Right ventricle myocardium inferior (tissue), 1 donor: ENCODE results near the gene SPTBN1. TPM values are rescaled to one million over a fixed set of nuclear protein-coding genes. Genes with fewer than 3 reads are reported as not detected.

ENCODE experiments used
- ATAC-seq: fragments of 200-7000 bp; cut with Tn5 transposase; one replicate; pipeline ENCODE4 v1.9.1; 2020; ENCODE audit warnings: mild to moderate bottlenecking, moderate library complexity
- DNase-seq: peaks from one replicate; pipeline ENCODE4 v3.0.0; 2021; ENCODE audit errors: missing footprints
- intact Hi-C: fragments of 100-400 bp; cut with DNase I; formaldehyde crosslinking; loops from one replicate; pipeline ENCODE4 v1.11.0; 2022
- total RNA-seq: library from RNA; stranded (reverse); fragmentation: NEBNext Ultra II Directional; extraction: Animal tissue kit (Norgen Biotek cat#: 25700); gene quantifications from one replicate; pipeline ENCODE4 v1.2.1, GENCODE V29; 2021
- donor health status: DM: no; HTN: yes; CAD: no; lungs with severe emphysema.

SPTBN1 gene
- total RNA-seq, 1 donor from 2014 or later = 439 TPM

DNA sequence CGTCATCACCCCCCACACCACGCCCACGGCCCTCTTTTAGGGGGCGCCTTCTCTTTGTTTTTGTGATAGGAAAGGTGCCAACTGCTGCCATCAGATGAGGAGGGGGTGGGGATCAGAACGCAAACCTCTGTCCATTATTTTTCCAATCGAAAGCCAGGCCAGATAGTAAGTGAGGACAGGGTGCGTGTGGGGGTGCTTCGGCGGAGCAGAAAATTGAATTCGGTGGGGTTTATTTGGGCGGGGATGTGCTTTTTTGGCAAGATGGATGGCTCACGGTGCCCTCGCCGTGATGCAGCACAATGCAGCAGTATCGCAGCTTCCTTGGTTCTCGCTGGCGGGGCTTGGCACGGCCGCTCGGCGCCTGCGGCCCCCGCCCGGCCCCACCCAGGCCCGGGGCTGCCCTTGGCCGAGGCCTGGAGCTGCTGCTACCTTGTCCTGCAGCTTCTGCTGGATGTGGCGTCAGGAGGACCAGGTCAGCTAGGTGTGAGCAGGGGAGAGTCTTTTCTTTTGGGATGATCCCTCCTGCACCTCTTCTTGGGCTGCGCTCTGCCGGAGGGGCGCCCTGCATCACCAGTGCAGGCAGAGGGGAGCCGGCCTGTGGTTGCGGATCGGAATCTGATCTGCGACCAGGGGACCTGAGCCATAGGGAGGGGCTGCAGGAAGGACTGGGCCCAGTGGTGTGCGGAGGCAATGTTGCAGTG, 1.3 kb downstream of the SPTBN1 start:
- intact Hi-C loops = loop anchor here (5.0 kb wide), 5 partner anchors 40 to 180 kb away; a partner anchor contains a TSS
- DNase-seq = peak; percentile 76
- ATAC-seq = no peak

DNA sequence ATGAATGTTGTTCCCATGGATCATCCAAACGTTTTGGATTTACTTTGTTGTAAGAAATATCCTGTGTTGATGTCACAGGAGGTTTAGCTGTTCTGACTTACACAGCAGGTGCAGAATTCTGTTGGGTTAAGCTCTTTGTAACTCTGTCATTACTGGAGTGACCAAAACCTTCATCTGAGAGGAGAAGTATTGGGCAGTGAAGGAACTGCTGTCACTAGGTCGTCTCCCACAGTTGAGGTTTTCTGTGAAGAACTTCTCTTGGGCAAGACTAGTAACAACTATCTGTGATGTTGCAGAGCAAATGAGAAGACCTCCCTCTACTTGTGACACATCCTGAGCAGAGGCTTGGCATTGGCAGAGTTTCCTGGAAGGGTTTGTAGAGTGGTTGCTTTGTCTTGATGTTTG, 2.9 kb downstream of the SPTBN1 start:
- no peak for DNase-seq
- no peak for ATAC-seq
- intact Hi-C loops = loop anchor here (5.0 kb wide), 5 partner anchors 42 to 178 kb away; a partner anchor contains a TSS

DNA sequence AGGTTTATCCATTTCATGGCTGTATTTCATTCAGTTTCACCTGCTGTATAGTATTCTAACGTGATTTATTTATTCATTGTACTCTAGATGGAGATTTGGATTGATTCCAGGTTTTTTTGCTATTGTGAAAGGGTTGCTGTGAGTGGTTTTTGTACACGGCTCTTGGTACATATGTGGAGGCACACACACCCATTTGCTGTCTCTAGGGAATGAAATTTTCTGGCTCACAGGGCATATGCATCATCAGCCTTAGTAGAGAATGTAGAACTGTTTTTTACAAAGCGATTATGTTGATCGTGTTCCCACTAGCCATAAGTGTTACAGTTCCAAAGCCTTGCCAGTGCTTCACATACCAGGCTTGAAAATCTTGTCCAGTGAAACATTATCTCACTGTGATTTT, 5.1 kb downstream of the SPTBN1 start:
- ATAC-seq (peak; percentile 44), DNase-seq (no peak)
- intact Hi-C loops = loop anchor here (2.0 to 5.0 kb wide), 2 partner anchors 36 to 252 kb away; no protein-coding TSS in a partner anchor

DNA sequence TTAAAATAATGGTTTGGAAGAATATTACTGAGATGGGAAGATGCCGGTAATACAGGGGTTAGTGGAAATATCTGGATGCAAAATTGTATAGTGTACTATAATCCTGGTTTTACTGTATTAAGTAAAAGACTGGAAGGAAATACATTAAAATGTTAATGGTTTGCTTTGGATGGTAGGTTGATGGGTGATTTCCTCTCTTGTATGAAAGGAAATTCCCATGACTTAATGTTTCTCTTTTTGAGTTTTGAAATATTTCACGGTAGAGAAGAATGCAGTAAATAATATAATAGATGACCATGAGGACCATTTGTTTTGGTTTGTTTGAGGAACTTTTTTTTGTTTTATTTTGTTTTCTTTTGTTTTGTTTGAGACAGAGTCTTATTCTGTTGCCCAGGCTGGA, 8.2 kb downstream of the SPTBN1 start:
- DNase-seq (no peak), ATAC-seq (no peak)
- intact Hi-C loops = loop anchor here (5.0 kb wide), 1 partner anchor 33 kb away; no protein-coding TSS in a partner anchor

DNA sequence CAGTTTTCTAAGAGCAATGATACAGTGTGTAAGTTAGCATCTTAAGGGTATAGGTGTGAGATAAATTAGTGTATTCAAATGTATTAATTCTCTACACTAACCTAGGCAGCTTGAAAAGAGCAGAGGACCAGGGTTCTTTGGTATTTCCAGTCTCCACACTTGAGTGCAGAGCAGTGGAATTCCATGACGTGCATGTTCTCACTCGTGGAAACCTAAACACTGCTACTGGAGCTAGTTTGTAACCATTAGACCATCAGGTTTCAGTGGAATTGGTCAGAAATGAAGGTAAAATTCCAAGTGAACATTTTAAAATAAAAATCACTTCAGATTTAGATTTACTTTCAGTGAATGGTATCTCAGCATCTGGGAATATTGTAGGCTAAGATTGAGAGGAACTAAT, 9.0 kb downstream of the SPTBN1 start:
- DNase-seq (no peak), ATAC-seq (no peak)
- intact Hi-C loops = no loop called here

DNA sequence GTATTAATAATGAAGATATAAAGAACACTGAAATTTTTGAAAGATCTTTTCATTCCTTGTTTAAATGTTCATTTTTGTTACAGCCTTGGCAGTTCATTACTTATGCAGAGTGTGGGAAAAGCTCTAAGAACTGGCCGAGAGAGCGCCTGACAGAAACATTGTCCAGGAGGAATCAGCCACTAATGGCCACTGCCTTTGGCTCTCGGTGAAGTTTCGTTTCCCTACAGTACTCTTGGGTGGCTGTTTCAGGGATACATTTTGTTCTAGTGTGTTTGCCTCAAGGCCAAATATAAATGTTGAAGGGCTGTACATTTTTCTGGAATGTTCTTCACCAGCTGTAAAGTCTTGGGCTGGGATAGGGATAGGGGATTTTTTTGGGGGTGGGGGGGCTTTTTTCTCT, 10.7 kb downstream of the SPTBN1 start:
- DNase-seq = no peak
- ATAC-seq = peak; percentile 56
- intact Hi-C loops = no loop called here

DNA sequence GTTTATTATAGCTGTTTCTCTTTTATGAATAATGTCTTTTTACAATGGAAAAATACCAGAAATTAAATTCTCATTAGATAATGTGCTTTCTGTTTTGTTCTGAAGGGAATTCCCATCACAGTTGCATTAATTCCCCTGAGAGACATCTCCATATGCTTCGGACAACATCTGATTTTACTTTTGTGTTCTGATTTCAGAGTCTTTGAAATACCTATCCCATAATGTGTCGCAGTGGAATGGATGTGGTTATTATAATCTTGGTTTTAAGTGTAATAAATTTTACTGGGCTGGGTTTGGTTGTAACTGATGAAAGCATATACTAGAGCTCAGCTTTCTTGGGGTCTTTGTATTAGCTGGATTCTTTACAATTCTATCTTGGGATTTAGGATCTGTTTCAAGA, 12.5 kb downstream of the SPTBN1 start:
- intact Hi-C loops = no loop called here
- ATAC-seq = no peak

DNA sequence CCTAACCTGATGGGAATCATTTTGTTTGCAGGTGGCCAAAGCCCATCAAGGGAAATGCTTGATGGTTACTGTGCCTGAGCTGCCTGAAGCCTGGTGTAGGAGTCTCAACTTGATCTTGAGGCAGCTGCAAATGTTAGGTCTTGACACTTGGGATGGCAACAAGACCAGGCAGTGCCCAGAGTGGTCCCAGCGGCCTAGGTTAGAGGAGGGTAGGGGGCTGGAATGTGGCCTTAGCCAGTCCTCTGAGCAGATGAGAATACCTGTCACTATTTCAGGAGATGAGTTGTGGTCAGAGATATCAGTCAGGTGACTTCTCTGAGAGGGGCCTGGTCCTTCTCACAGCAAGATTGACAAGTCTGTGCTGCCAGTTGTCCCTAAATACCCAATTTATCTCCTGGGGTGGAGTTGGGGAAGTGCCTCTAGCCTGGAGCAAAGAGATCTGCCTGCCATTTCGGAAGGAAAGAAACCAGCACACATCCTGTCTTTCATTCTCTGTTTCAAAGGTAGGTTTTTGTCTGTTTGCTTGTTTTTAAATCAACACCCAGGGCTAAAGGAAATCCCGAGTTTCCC, 13.4 kb downstream of the SPTBN1 start:
- intact Hi-C loops = no loop called here
- peak; percentile 81 for ATAC-seq
- DNase-seq = no peak

More for the DNA sequence above, 12.5 kb downstream of the SPTBN1 start:
- no peak for DNase-seq

DNA sequence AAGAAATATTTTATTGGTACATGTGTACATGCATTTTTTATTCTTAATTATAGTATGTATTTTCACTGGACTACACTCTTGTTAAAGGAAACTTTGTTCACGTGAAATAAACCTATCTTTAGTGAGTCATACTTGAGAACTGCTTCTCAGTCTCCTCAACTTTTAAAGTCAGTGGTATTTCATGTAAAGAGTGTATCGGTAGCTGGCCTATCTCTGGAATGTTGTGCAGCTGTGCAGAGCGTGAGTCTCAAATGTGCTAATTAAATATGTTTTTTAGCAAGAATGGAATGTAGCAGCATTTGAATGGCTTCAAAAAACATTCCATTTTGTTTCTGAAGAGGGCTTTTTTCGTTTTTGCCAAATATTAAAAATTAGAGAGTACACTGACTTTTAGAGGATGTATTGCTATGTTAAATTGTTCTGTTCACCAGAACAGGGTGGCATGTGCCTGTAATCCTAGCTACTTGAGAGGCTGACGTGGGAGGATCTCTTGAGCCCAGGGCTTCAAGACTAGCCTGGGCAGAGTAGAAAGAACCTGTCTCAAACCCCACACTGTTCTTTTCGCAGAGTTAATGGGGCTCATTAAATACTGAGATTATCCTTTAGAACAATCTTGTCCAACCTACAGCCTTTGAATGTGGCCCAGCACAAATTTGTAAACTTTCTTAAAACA, 14.3 kb downstream of the SPTBN1 start:
- DNase-seq = no peak
- intact Hi-C loops = no loop called here
- ATAC-seq = peak; percentile 38

DNA sequence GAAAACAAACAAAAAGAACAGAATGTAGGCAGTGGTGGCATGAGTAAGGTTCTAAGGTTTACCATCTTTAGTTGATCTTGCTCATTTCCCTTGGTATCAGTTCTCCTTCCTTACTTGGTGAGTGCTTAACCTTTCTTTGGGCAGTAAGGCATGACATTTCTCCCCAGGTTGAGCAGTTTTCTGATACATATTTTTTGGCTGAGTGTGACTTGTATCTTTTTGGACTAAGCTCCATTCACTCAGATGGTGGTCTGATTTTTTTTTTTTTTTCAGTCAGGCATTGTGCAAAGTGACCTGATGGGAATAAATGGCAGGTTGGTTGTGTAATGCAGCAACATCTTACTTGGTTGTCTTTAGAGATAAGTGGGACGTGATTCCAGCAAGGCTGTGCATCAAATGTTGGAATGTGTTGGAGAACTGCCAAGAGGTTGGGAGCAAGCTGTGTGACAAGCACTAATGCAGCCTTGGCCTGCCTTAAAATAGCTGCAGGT, 15.1 kb downstream of the SPTBN1 start:
- ATAC-seq = peak; percentile 62
- intact Hi-C loops = no loop called here
- no peak for DNase-seq

DNA sequence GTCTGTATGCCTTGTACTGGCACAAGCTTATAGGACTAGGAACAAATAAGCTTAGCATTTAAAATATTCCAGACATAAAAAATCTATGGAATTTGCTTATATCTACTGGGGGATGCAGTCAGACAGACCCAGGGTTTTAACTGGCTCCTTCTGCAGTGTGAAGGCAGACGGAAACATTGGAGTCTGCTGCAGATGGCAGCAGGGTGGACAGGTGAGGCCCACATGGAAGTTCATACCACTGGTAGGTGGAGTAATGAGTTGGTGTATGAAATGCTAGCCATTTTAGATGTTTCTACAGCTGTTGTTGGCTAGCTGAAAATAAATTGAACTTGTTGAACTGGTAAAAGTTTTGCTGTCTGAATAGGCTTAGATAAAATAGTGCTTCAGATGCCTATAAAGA, 17.7 kb downstream of the SPTBN1 start:
- intact Hi-C loops = no loop called here
- ATAC-seq (no peak), DNase-seq (no peak)

DNA sequence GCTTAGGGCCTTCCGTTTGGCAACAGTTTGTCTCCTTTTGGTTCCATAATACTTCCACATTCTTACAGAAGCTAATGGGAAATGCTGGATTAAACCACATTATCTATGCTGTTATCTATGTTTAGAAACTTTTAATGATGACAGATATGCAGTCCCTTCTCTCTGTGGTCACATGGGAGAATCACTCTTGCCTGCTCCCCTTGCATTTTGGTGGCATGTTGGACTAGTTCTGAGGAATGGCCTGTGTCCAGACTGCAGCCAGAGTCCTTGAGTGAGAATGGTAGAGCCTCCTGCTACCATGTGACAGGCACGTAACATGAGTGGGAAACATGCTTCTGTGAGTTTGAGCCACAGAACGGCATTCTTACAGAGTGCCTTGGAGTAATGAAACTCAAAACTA, 19.2 kb downstream of the SPTBN1 start:
- intact Hi-C loops = loop anchor here (5.0 kb wide), 1 partner anchor 142 kb away; no protein-coding TSS in a partner anchor
- ATAC-seq (no peak), DNase-seq (no peak)

DNA sequence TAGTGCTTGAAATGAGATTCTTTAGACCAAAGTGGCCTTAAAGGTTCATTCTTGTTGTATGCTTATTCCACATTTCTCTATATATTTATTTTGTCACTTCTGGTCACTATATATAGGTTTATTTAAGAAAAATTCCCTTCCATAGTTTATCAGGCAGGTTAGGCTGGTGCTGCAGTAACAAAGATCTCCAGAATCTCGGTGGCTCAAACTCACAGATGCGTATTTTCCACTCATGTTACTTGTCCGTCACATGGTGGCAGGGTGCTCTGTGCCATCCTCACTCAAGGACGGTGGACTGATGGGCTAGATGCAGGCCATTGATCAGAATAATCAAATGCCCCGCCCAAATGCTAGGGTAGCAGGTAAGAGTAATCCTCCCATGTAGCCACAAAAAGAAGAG, 19.8 kb downstream of the SPTBN1 start:
- no peak for ATAC-seq

DNA sequence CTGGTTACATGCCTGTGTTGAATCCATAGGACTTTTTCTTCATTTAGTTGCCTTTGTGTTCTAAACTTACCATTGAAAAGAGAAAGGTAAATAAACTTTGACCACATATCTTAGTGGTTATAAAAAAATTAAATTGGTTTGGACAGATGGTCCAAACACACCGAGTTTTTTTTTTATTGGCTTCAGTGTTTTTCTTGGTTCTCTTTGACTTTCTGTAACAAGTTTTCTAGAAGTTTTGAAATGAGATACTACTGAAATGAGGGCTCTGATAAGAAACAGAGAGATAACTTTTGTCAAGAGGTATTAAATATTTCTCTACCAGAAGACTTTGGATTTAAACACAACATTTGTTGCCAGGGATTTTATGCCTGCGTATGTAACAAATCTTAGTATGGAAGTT, 20.7 kb downstream of the SPTBN1 start:
- intact Hi-C loops = loop anchor here (5.0 kb wide), 1 partner anchor 140 kb away; no protein-coding TSS in a partner anchor
- ATAC-seq (no peak), DNase-seq (no peak)

More for the DNA sequence above, 19.8 kb downstream of the SPTBN1 start:
- intact Hi-C loops = loop anchor here (5.0 kb wide), 1 partner anchor 141 kb away; no protein-coding TSS in a partner anchor
- DNase-seq = no peak

DNA sequence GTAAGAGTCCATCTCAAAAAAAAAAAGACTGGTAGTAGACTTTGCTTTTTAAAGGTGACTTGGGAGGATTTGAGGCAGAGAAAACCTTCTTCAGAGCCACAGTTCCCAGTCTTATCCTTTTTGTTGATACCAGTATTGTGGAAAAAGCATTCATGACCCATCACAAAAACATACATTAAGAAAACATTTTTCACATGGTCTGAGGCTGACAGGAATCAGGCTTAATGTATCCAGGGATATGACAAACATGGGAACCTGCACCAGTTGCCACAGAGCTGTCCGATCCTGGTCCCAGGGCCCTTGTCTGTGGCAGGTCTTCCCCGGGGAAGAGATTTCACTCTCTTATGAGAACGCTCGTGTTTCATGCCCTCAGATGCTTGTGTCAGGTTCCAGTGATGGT, 21.8 kb downstream of the SPTBN1 start:
- DNase-seq = no peak
- intact Hi-C loops = loop anchor here (5.0 kb wide), 1 partner anchor 139 kb away; no protein-coding TSS in a partner anchor
- no peak for ATAC-seq

DNA sequence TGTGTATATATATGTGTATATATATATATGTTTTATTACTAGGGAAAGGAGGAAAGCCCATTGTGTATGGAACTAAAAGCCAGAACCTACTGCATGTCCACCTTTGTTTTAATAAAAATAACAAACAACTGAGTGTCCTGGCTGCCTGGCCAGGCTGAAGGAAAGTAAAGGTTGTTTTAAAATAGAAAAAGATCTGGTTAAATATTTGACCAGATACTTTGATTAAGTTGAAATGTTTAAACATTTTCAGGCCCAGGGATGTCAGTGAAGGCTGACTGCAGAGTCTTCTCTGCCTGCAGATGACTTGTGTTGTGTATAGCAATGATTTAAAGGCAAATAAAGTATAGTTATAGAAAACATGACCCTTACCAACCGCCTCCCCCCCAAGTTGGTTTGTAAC, 22.8 kb downstream of the SPTBN1 start:
- ATAC-seq (no peak), DNase-seq (no peak)
- intact Hi-C loops = loop anchor here (5.0 kb wide), 1 partner anchor 138 kb away; no protein-coding TSS in a partner anchor

DNA sequence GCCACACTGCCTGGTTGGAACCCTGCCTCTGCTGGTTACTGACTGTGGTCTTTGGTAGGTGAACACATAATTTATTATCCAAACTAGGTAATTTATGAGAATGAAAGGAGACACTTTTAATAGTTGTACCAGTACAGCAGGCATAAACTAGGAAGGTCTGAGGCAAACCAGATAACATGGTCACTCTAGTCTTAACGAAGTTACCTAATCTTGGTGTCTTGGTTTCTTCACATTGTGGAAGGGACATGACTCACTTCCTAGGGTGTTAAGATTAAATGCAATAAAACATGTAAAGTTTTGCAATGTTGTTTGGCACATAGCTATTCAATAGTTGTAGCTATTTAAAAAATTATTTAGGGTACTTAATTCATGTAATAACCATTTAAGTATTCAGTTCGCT, 23.3 kb downstream of the SPTBN1 start:
- intact Hi-C loops = loop anchor here (5.0 kb wide), 1 partner anchor 138 kb away; no protein-coding TSS in a partner anchor
- DNase-seq (no peak), ATAC-seq (peak; percentile 45)

DNA sequence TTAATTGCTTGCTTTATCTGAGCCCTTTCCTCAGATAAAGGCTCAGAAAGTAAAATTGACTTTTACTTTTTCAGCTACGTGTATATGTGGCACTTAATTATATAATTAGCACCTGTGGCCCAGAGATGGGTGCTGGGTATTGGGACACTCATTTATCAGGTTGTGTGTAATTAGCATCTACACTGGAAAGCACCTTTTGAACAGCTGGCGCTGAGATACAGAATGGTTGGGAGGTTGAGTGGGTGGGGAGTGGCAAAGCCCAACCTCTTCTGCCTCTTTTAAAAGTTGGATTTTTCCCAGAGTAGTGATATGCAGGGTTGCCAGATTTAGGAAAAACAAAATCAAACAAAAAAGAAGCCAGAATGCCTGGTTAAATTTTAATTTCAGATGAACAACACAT, 23.9 kb downstream of the SPTBN1 start:
- DNase-seq (no peak), ATAC-seq (no peak)
- intact Hi-C loops = no loop called here

DNA sequence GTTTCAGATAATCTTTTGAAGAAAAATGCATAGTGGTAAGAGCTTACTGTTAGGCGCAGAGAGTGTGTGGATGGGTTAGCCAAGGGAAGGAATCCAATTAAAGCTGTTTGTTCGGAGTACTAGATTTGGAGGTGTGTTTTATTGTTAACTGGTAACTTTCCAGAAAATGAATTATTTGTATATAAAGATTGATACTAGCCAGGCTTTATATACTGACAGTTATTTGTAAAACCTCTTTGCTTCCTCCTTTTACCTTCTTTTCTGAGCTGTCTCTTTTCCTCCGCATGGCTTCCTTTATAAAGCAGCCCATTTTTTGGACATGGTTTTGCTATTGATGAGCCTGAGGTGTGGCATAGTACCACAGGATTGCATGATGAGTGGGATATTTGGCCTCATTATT, 25.6 kb downstream of the SPTBN1 start:
- ATAC-seq = no peak
- DNase-seq = no peak
- intact Hi-C loops = no loop called here
